GM18520 (cell line): Measurements from ENCODE around the gene ARHGAP15.

Experiments
- ATAC-seq: cut with Tn5 transposase; IDR thresholded peaks from one replicate; pipeline ENCODE4 v1.9.1; 2021; ENCODE audit not compliant: unreplicated experiment

The ARHGAP15 gene

GRCh38 chr2:143219266-143219665 is 90.0 kb downstream of the ARHGAP15 start:
- no peak for ATAC-seq

GRCh38 chr2:143223556-143223955 is 94.3 kb downstream of the ARHGAP15 start:
- no peak for ATAC-seq

GRCh38 chr2:143225931-143226330 is 96.7 kb downstream of the ARHGAP15 start:
- ATAC-seq: no peak

DNA sequence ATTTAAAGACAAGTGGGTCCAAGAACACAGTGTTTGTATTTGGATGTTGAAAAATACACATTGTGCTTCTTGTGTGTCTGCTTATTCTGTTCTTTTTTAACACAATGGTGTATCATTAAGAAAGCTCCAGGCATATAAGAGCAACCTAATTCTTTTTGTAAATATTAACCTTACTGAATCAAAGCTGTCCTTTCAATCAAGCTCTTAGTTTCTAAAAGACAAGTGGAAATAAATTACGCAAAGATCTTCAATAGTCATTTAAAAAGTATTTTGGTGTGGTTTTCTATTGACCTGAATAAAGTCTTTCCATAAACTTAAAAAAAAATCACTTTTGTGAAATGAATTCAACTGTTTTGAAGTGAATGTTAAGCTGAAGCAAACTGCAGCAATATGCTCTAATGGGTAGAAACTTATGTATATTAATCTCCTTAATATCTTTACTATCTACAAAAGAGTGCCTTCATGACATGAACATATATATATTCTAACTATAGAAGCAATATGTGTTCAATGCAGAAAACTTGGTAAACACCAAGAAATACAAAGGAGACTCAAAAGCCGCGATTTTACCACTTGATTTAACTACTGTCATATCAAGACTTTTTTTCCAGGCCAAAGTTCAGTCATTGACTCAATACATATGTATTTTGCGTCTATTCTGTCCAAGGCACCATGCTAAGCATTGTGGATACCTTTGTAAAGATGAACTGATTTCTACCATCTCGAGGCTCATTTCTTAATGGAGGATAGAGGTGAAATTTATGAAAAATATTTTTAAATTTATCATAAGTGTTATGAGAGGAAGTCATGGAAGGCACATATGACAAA is 97.7 kb downstream of the ARHGAP15 start:
- ATAC-seq: no peak

- ATAC-seq: no peak
These were observed 100.2 kb downstream of the ARHGAP15 start for GRCh38 chr2:143229411-143229810.

DNA sequence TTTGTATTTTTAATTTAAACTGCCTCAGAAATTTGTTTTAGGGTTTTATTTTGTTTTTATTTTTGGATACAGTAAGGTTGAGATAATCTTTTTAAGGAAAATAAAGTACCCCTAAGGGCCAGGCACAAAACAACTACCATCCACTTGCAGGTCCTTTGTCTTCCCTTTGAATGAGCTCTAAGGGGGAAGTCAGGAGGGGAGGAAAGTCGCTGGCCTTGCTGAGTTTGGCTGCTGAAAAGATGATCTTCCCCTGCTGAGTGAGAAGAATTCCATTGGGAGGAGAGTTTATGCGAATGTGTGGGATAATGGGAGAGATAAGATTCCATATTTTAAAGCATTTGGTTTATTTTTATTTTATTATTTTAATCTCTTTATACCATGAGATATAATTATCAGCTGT is 100.7 kb downstream of the ARHGAP15 start:
- ATAC-seq: no peak

DNA sequence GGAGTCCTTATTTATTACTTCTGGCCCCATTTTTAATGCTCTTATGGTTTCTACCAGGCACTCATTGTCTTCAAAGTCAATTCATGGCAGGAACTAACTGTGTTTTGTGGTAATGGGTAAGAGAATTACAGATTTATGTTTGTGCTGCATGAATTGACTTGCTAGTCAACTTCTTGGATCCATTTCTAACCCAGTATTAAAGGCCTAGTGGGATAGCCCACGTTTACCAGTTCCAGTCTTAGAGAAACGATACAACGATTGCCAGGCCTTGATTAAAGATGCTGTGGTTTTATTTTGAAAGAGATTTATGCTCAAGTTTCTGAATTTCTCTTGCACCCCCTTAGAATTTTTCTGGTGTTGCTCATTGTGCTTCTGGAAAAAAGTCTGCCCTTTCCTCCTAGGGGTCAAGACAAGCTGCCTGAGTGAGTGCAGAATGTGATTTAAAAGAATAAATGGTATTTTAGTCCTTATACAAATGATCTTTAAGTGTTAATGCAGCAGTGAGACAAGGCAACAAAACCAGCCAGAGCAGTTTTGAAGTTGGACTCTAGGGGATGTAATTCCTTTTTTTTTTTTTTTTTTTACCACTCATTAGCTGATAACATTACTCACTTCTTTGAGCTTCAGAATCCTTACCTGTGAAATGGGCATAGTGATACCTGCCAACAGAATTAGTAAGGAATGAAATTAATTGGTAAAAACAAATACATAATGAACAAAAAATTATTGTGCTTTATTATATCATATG is 101.5 kb downstream of the ARHGAP15 start:
- ATAC-seq: no peak

- no peak for ATAC-seq
These were observed 102.0 kb downstream of the ARHGAP15 start for GRCh38 chr2:143231254-143231645.

GRCh38 chr2:143237146-143237777 is 108.0 kb downstream of the ARHGAP15 start:
- no peak for ATAC-seq

- ATAC-seq: no peak
These were observed 112.3 kb downstream of the ARHGAP15 start for GRCh38 chr2:143241403-143242088.

DNA sequence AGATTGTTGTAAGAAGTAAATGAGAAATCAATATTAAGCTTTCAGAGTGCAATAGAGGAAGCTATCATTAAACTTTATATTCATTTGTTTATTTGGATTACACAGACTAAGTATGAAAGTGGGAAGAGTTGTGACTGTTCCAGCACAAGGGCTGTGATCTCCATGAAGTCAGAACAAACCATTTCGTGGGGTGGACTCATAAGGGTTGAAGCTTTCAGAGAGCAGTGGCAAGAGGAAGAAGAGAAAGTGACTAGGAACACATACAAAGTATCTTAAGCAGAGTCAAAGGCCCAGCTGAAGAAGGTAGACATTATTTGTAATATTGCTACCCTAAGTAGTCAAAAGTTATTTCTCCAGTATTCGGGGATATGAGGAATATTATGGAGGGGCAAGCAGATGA is 117.0 kb downstream of the ARHGAP15 start:
- ATAC-seq: no peak

GRCh38 chr2:143246815-143247744 is 117.9 kb downstream of the ARHGAP15 start:
- ATAC-seq: no peak

DNA sequence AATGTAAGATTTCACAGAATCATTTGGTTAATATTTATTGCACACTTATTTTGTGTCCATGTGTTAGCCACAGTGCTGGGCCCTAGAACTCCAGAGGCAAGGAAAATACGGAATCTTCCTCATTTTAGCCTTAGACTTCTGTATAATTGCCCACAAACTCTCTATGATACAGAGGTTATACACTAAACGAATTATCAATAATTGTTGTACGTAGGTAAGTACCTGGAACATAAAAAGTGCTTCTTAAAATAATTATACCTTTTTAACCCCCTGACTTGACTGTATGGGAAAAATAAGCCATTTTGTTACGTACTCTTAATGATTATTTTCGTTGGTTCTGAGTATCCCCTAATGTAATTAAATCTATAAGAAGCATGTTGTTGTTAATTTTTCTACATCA is 119.4 kb downstream of the ARHGAP15 start:
- no peak for ATAC-seq

- no peak for ATAC-seq
These were observed 122.5 kb downstream of the ARHGAP15 start for GRCh38 chr2:143251681-143252080.

DNA sequence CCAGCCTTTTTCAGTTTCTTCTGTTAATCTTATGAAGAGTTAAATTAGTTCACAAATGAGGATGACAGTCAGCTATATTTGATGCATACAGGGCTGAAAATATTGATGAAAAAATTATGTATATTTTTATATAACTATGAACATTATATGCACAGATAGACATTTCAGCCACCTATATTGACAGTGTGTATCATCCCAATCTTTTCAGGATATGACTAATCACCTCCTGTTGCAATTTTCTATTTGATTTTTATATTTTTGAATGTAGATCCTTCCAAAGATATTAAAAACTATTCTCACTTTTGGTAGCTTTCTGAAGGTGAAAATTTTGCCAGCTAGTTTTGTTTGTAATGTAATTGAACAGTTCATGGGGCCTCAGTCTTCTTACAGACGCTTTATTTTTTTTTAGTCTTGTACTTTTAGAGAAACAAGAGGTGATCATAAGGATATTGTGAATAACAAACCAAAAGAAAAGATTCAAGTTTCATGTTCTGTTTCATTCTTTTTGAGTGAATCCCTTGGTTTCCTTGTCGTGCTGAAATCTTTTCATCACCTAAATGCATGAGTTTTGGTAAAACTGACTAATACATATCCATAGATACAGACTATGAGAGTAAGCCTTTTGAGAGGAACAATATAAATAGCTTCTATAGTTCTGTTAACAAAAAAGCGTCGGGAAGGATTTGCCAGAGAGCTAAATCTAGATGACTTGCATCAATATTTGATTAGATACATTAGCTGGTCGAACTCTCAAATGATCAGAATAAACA is 123.1 kb downstream of the ARHGAP15 start:
- ATAC-seq: no peak

- no peak for ATAC-seq
These were observed 124.9 kb downstream of the ARHGAP15 start for GRCh38 chr2:143254110-143254509.

- no peak for ATAC-seq
These were observed 125.9 kb downstream of the ARHGAP15 start for GRCh38 chr2:143255086-143255485.

DNA sequence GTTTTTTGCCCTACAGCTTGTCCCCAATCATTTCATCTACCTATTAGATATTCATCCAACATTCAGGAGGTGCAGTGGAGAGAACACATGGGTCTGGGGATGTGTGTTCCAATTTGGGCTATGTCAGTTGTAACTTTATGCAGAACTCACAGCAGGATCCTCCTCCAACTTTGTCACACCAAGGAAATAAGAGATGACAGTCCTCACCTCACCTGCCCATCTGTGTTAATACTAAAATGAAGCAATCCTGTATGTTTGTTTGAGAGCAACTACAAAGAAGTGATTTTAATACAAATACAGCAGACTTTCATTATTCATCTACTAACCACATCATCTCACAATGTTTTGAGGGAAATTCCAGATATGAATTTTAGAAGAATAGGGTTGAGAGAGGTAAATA is 126.7 kb downstream of the ARHGAP15 start:
- ATAC-seq: no peak

DNA sequence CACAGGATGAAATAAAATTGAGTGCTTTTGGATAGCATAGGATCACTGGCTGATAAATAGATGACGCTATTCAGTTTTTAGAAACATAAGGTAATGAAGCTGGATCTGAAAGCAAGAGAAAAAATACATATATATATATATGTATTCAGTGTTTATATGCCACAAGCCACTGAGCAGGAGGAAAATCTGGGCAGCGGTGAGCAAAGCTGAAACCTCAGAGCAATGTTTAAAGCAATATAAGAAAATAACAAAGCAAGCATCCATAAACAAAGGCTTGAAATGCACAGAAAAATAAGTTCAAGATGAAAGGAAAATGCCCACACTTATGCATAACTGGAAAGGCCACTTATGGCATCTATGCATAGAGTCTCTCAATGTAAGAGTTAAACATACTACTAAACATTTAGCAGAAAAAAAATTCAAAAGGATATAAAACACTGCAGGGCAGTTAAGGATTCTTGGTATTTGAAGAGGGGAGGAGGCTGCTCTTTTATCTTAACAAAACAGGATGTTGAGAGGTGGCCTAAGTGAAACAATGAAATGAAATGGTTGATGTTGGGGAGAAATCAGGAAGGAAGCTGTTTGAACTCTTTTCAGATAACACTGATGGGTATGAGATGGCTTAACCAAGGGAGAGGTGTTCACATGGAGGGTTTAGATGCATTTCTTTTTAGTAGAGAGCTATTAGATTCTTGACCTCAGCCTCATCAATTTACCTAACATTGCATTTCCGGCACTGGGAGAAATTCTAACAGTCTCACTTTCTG is 129.1 kb downstream of the ARHGAP15 start:
- ATAC-seq: no peak
